Endothelial cell of umbilical vein (primary cell): ENCODE measurements around the gene ESRRA. TPM values are rescaled to one million over a fixed set of nuclear protein-coding genes. Genes with fewer than 3 reads are reported as not detected.

Experiments used
- BruUV-seq: library from RNA; stranded (reverse); fragments of 400-500 nt; replicated peaks from 2 replicates; lab custom pipeline; 2021; lab: Mats Ljungman, UMichigan
- CTCF ChIA-PET: fragments of 300-600, 350-600 bp; sonication (Branson Sonifier 250); formaldehyde crosslinking; loops from one replicate; lab custom pipeline; 2021; ENCODE audit warnings: antibody characterized with exemption, inconsistent platforms; lab: Charles Lee
- POLR2A ChIA-PET: fragments of 300-600, 350-600 bp; sonication (Branson Sonifier 250); formaldehyde crosslinking; loops from one replicate; lab custom pipeline; 2021; ENCODE audit warnings: antibody characterized with exemption, inconsistent platforms; lab: Charles Lee
- DNase-seq: peaks from one replicate; pipeline ENCODE4 v3.0.0-alpha.2; 2011; ENCODE audit warnings: low read depth, low spot score
- FAIRE-seq: peaks from 2 replicates; lab custom pipeline; 2011; peaks lifted over from hg19 to GRCh38; lab: Jason Lieb, UNC
- H2AFZ ChIP-seq: 2 replicates; pipeline ENCODE4 v1.6.0; 2012; ENCODE audit warnings: low read depth, low read length, control low read depth, inconsistent platforms
- H3K27ac ChIP-seq: 2 replicates; pipeline ENCODE4 v1.5.1; 2011; ENCODE audit warnings: low read depth, mild to moderate bottlenecking, control low read depth, low read length, moderate library complexity; ENCODE audit not compliant: insufficient read depth
- H3K27me3 ChIP-seq, 2 experiments: 2 replicates each; pipeline versions ENCODE4 v1.6.0 to v1.6.1; 2011; ENCODE audit warnings: low read length in 2 of 2, mixed read lengths in 1 of 2; ENCODE audit not compliant: control insufficient read depth in 2 of 2, insufficient read depth in 2 of 2
- H3K36me3 ChIP-seq, 2 experiments: 2 replicates in 1 of 2; 3 replicates in 1 of 2; pipeline ENCODE4 v1.5.1; 2011; ENCODE audit warnings: low read length in 2 of 2, mild to moderate bottlenecking in 1 of 2, moderate library complexity in 1 of 2; ENCODE audit not compliant: control insufficient read depth in 2 of 2, insufficient read depth in 2 of 2; ENCODE audit errors: extremely low read depth in 1 of 2
- H3K4me1 ChIP-seq: 3 replicates; pipeline ENCODE4 v1.5.1; 2011; ENCODE audit warnings: mild to moderate bottlenecking, low read length; ENCODE audit not compliant: control insufficient read depth, insufficient read depth; ENCODE audit errors: extremely low read depth
- H3K4me2 ChIP-seq: 2 replicates; pipeline ENCODE4 v1.6.1; 2011; ENCODE audit warnings: low read length, control low read depth, mixed read lengths; ENCODE audit not compliant: insufficient read depth
- H3K4me3 ChIP-seq, 3 experiments: fragments of 200-600 bp in 1 of 3; sonication (generic), shearing (Covaris generic) in 1 of 3; replicated peaks in 1 of 3; 2 replicates each; pipeline ENCODE4 v1.5.1; 2011 to 2016; ENCODE audit warnings: control low read depth in 3 of 3, low read length in 3 of 3, mild to moderate bottlenecking in 2 of 3, inconsistent platforms in 1 of 3, low read depth in 1 of 3, moderate library complexity in 1 of 3; ENCODE audit not compliant: insufficient read depth in 1 of 3
- H3K79me2 ChIP-seq: 2 replicates; pipeline ENCODE4 v1.6.0; 2012; ENCODE audit warnings: low read length, inconsistent platforms; ENCODE audit not compliant: control insufficient read depth, insufficient read depth
- H3K9ac ChIP-seq: replicated peaks from 2 replicates; pipeline ENCODE3; 2011; ENCODE audit warnings: low read length, control low read depth; ENCODE audit not compliant: insufficient read depth; ENCODE audit errors: extremely low read depth
- H3K9me1 ChIP-seq: replicated peaks from 3 replicates; pipeline ENCODE4 v1.6.0; 2011; ENCODE audit warnings: mild to moderate bottlenecking, low read length; ENCODE audit not compliant: control insufficient read depth, insufficient read depth; ENCODE audit errors: extremely low read depth
- H3K9me3 ChIP-seq: replicated peaks from 2 replicates; pipeline ENCODE4 v1.5.1; 2012; ENCODE audit warnings: low read length, inconsistent platforms; ENCODE audit not compliant: control insufficient read depth, insufficient read depth
- H4K20me1 ChIP-seq: replicated peaks from 2 replicates; pipeline ENCODE3; 2011; ENCODE audit warnings: mild to moderate bottlenecking, low read length; ENCODE audit not compliant: control insufficient read depth, insufficient read depth; ENCODE audit errors: extremely low read depth
- CTCF ChIP-seq, 2 donors: IDR thresholded peaks; 1 replicate in 1 of 2; 2 replicates in 1 of 2; pipeline ENCODE4 v1.5.1; 2011; ENCODE audit warnings: low read length in 2 of 2, mild to moderate bottlenecking in 2 of 2, moderate library complexity in 2 of 2, control low read depth in 1 of 2, inconsistent platforms in 1 of 2, low read depth in 1 of 2; ENCODE audit not compliant: insufficient read depth in 1 of 2; ENCODE audit errors: extremely low read depth in 1 of 2
- EZH2 ChIP-seq: IDR thresholded peaks from 2 replicates; pipeline ENCODE4 v1.6.1; 2012; ENCODE audit warnings: borderline replicate concordance, low read depth, mild to moderate bottlenecking, moderate library complexity, low read length, inconsistent platforms; ENCODE audit not compliant: severe bottlenecking
- GATA2 ChIP-seq: IDR thresholded peaks from 2 replicates; pipeline ENCODE4 v1.7.0; 2011; ENCODE audit warnings: low read depth, mild to moderate bottlenecking, moderate library complexity, mixed read lengths, low read length; ENCODE audit not compliant: insufficient read length, insufficient read depth
- MAX ChIP-seq: IDR thresholded peaks from 2 replicates; pipeline ENCODE4 v1.6.1; 2011; ENCODE audit not compliant: insufficient read depth, insufficient read length
- POLR2A ChIP-seq: IDR thresholded peaks from 2 replicates; pipeline ENCODE4 v1.6.1; 2012; ENCODE audit warnings: low read depth, mild to moderate bottlenecking, control low read depth, low read length
- POLR2AphosphoS5 ChIP-seq: IDR thresholded peaks from 2 replicates; pipeline ENCODE4 v1.6.1; 2012; ENCODE audit warnings: low read depth, mild to moderate bottlenecking, control low read depth, low read length, moderate library complexity; ENCODE audit not compliant: insufficient read depth
- dilution Hi-C: fragments of 300-500 bp; cut with MboI; formaldehyde crosslinking; loops from one replicate; pipeline ENCODE4 v1.15.0; 2019; ENCODE audit warnings: low sequenced_read_pairs; ENCODE audit not compliant: extremely low pct_ligation_motif_present
- intact Hi-C: fragments of 100-400 bp; cut with micrococcal nuclease; formaldehyde crosslinking; loops from one replicate; pipeline ENCODE4 v1.10.0; 2022
- polyA plus RNA-seq, 4 experiments: library from polyadenylated mRNA; depleted of rRNA in 3 of 4; stranded (reverse) in 3 of 4; unstranded in 1 of 4; fragments of >200 nt; gene quantifications; 2 replicates each; pipeline versions ENCODE4 v1.2.1 to v1.2.3, GENCODE V29; 2011 to 2012; ENCODE audit warnings: missing spikeins in 1 of 4
- total RNA-seq: library from RNA; stranded (reverse); gene quantifications from 2 replicates; pipeline ENCODE4 v1.2.3, GENCODE V29; 2021

Gene ESRRA
- total and polyA plus RNA-seq, 2 donors (not counting 3 experiments of a cell fraction or from before 2014, with no cell fraction given) = 17.2 to 37.4 TPM

GRCh38 chr11:64259533-64260067 lies 45.7 kb upstream of the ESRRA start:
- no peaks in the 10 kb centered on the region for H3K9me3 ChIP-seq
- no TSS peak for BruUV-seq
- H3K4me1 ChIP-seq = peaks cover 15% of the 10 kb centered on the region
- H3K4me3 ChIP-seq = no peak overlapping the region
- no peaks in the 10 kb centered on the region for H4K20me1 ChIP-seq
- intact Hi-C loops (no loop called here), dilution Hi-C loops (no loop called here)
- peaks cover 3% of the 10 kb centered on the region for H3K79me2 ChIP-seq
- H3K27me3 ChIP-seq = no peaks in the 10 kb centered on the region
- no peak overlapping the region for H3K4me2 ChIP-seq
- no peaks in the 10 kb centered on the region for H3K9me1 ChIP-seq
- FAIRE-seq (no peak), DNase-seq (no peak)
- H3K27ac ChIP-seq = no peak overlapping the region
- TF ChIP-seq MAX (no peak), GATA2 (no peak), POLR2AphosphoS5 (no peak), POLR2A (no peak), EZH2 (no peak), CTCF (IDR thresholded peaks at IDR 0.05; ENCODE audit: extremely low read depth in 1 of 2, insufficient read depth in 1 of 2, low read depth in 1 of 2, low read length in 2 of 2) (no peak)
- no peak overlapping the region for H3K9ac ChIP-seq
- no peak overlapping the region for H2AFZ ChIP-seq
- ChIA-PET POLR2A (no interaction called here), CTCF (no interaction called here)
- H3K36me3 ChIP-seq = peaks cover 18 to 44% of the 10 kb centered on the region in 2 experiments
